GM19455 (cell line): ENCODE measurements around the gene TRAPPC5.

Source experiments
- ATAC-seq: cut with Tn5 transposase; IDR thresholded peaks from one replicate; pipeline ENCODE4 v1.9.1; 2021; ENCODE audit not compliant: unreplicated experiment

The TRAPPC5 gene

DNA sequence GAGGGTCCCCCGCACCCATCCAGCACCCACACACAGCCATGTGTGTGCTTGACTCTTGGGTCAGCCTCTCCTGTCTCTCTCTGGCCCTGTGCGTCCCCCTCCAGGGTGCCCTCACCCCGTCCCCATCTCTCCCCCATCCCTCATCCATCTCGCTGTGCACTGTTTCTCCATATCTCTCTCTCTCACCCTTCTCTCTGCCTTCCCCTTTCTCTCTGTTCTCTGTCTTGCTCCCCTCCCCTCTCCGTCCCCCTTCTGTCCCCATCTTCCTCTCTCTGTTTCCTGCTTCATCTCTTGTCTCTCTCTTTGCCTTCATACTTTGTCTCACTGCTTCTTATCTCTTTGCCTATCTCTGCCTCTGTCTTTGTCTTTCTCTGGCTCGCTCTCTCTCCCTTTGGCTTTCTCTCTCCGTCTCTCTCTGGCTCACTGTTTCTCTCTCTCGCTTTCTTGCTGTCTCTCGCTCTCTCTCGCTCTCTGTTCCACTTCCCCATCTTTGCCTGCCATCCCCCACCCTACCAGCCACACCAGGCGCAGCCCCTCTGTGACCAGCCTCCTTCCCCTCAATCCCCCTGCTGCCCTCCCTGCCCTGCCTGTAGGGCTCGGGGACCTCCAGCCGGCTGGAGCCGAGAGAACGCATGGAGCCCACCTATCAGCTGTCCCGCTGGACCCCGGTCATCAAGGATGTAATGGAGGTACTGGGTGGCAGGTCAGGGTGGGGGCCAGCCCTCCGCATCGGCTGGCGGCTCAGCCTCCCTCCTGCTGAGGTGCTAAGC lies 34.8 kb upstream of the TRAPPC5 start:
- no peak for ATAC-seq

DNA sequence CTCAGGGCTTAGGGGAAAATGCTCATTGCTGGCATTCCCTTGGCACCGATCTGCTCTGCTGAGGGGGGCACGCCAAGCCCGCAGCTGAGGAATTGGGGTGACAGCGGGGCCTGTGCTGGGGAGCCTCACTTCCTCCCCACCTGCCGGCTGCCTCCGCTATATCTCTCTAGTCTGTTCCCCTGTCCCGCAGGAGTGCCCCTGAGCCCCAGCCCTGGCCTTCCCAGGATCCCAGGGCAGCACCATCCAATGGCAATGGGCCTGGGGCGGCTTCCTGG lies 34.3 kb upstream of the TRAPPC5 start:
- ATAC-seq, result no peak

DNA sequence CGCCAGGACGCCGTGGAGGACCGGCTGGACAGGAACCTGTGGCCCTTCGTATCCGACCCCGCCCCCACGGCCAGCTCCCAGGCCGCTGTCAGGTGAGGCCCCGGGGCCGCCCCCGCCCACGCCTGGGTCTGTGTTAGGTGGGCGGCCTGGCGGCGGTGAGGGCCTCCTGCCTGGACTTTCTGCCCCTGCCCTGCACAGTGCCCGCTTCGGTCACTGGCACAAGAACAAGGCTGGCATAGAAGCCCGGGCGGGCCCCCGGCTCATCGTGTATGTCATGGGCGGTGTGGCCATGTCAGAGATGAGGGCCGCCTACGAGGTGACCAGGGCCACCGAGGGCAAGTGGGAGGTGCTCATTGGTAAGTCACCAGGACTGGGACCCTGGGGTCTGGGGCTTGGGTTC lies 33.5 kb upstream of the TRAPPC5 start:
- no peak for ATAC-seq

DNA sequence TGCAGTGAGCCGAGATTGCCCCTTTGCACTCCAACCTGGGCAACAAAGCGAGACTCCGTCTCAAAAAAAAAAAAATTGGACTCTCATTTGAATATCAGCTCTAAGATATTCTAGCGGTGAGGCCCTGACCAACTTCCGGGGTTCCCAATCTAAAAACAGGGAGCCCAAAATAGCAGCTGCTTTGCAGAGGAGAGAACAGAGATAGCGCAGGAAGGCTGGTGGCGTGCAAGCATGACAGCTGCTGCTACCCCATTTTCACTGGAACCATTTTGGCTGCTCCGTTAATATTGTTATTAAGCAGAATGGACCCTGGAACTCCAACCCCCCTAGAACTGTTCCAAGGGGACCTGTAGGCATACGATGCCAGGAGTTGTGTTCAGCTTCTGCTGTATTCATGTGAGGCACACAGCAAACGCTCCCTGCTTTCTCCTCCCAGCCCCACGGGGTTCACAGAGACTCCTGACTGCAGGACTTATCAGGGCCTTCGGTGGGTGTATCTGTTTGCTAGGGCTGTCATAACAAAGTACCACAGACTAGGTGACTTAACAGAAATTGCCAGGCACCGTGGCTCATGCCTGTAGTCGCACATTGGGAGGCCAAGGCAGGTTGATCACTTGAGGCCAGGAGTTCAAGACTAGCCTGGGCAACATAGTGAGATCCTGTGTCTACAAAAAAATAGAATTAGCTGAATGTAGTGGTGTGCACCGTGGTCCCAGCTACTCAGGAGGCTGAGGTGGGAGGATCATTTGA lies 32.2 kb upstream of the TRAPPC5 start:
- no peak for ATAC-seq

DNA sequence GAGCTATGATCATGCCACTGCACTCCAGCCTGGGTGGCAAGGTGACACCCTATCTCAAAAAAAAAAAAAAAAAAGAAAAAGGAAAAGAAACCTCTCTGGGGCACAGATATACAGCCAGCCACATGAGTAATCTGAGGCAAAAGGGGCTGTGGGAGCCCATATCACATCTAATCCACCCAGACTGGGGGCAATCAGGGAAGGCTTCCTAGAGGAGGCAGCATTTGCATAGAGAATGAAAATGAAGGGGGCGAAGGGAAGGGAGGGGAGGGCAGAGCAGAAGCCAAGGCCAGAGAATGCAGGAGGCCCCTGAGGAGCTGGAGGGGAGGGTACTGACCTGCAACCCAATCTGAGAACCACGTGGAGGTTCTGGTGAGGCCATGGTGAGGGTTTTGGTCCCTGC lies 30.5 kb upstream of the TRAPPC5 start:
- no peak for ATAC-seq

DNA sequence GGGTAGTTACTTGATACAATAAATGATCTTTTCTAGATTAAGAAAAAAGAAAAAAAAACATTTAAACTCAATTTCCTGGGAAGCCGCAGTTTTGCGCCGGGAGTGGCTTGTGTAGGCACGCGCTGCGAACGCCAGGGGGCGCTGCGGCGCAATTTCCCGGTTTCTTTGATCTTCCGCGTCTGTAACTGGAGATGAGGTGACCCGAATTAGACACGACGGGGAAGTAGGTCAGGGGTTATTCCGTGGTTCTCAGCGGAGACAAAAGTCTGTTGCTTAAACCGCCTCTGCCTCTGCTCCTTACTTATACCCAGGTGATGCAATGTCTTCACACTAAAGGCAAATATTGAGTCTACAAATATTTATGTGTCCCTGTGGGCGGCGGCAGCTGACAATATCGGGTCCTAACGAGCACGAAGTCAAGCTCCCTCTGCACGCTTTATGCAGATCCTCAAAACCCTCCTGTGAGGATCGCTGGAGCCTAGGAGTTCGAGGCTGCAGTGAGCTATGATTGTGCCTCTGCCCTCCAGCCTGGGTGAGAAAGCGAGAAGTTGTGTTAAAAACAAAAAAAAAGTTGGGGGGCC lies 28.5 kb upstream of the TRAPPC5 start:
- no peak for ATAC-seq

DNA sequence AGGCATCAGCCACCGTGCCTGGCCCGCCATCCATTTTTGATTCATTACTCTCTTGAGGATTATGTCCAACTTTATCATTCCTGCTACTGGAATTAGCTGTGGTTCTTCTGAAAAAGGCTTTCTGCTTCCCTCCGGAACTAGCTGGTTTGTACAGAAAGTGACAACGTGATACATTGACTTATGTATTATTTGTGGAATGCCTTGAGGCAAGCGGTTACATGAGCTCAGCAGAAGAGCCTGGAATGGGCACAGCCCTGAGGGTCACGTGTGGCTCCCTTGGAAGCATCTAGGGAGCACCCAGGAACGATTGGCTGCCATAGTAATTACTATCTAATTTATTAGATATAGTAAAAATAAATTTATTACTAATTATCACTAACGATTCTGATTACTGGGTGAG lies 26.2 kb upstream of the TRAPPC5 start:
- no peak for ATAC-seq

DNA sequence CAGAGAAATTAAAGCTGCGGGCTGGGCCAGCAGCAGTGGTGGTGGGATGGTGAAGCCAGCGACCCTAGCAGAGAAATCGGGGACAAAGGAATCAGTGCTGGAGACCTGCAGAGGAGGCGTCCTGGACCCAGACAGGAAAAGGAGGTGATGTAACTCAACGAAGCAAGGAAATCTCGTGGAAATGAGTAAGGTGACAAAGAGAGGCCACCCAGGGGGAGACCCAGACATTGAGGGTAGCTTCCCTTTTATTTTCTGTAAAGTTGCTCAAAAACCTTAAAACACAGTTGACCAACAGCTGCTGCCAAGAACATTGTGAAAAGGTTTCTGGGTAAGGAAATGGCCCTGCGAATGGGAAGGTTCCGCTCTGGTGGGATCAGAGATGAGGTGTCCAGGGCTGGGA lies 25.1 kb upstream of the TRAPPC5 start:
- ATAC-seq, result no peak

DNA sequence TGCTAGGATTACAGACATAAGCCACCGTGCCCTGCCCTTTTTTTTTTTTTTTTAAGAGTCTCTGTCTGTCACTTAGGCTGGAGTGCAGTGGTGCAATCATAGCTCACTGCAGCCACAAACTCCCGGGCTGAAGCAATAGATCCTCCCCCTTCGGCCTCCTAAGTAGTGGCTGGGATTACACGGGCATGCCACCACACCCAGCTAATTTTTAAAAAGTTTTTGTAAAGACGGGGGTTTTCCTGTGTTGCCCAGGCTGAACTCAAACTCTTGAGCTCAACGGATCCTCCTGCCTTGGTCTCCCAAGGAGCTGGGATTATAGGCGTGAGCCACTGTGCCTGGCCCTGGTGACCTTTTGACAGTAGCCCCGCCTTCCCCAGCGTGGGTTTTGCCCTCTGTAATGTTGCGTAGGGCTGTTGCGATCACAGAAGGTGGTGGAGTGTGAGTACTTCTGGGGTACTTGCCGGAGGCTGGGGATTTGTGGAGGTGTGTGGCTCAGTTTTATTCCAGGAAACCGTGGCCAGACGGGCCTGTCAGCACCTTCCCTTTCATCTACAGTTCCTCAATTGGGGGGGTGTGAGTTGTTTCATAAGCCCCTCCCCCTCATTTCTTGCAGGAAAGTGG lies 23.4 kb upstream of the TRAPPC5 start:
- no peak for ATAC-seq

DNA sequence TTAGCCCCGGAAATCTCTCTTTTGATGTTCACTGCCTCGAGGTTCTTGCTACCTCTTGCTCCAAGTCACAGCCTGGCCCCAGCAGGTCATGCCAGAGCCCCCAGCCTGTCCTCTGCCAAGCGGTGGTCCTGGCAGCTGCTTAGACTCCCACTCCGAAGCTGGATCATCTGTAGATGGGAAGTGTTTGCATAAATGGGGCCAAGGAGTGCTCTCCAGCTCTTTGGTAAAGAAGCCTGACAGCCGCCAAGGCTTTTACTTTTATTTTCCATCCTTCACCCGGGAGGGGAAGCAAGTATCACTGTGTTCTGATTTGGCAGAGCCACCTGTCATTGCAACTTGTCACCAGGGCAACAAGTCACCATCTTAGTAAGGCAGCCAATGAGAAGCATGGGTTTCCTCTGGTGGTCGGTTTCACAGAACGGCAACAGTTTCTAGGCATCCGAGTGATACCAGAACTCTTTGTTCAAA lies 22.4 kb upstream of the TRAPPC5 start:
- ATAC-seq, result peak; percentile 73

DNA sequence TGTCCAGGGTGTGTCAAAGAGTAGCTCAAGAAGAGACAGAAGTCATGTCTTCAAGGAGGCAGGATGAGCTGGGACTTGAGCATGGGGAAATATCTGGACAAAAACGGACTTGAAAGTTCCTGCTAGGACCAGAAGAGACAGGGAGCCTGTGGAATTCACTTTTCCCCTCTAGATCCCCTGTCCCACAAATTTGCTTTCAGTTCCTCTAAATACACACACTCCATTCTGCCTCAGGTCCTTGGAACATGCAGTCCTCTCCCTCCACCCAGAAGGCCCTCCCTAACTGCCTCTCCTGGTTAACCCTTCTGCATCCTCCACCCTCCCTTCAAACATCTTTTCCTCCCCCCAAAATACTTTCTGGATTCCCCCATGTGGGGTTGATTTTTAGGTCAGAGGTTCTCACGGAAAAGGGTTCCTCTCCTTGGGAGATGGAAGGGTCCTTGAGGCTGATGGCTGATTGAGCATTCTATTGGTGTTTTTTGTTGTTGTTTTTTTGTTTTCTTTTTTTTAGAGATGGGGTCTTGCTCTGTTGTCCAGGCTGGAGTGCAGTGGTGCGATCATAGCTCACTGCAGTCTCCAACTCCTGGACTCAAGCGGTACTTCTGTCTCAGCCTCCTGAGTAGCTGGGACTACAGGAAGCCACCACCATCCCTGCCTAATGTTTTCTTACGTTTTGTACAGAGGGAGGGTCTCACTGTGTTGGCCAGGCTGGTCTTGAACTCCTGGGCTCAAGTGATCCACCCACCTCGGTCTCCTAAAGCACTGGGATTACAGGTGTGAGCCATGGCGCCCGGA lies 18.7 kb upstream of the TRAPPC5 start:
- no peak for ATAC-seq

DNA sequence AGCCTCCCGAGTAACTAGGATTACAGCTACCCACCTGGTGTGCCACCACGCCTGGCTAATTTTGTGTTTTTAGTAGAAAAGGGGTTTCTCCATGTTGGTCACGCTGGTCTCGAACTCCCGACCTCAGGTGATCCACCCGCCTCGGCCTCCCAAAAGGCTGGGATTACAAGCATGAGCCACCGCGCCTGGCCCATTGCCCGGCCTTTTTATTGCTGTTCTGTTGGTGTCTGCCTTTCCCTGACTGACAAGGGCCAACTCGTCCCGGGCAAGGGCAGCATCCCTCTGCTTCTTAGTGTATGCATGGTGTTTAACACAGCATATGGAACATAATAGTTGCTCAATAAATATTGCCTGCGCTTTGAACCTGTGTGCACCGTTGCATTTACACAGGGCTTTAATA lies 18.0 kb upstream of the TRAPPC5 start:
- no peak for ATAC-seq

DNA sequence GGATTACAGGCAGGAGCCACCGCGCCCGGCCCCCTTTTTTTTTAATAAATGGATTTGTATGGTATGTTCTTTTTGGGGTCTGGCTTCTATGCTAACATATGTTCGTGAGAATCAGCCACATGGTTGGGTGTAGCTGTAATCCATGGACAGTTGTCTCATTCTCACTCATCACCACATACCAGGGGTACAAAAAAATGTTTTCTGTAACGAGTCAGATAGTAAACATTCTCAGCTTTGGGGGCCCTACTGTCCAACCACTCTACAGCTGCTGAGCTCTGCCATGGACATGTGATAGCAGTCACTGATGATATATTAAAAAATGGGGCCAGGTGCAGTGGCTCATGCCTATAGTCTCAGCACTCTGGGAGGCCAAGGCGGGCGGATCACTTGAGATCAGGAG lies 16.9 kb upstream of the TRAPPC5 start:
- ATAC-seq, result no peak

DNA sequence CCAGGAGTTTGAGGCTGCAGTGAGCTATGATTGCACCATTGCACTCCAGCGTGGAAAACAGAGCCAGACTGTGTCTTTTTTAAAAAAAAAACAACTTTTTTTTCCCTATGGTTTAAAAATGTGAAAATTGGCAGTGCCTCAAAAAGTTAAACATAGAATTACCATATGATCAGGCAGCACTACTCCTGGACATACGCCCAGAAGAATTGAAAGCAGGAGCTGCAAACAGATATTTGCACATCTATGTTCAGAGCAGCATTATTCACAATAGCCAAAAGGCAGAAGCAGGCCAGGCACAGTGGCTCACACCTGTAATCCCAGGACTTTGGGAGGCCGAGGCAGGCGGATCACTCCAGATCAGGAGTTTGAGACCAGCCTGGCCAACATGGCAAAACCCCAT lies 15.6 kb upstream of the TRAPPC5 start:
- ATAC-seq, result no peak

DNA sequence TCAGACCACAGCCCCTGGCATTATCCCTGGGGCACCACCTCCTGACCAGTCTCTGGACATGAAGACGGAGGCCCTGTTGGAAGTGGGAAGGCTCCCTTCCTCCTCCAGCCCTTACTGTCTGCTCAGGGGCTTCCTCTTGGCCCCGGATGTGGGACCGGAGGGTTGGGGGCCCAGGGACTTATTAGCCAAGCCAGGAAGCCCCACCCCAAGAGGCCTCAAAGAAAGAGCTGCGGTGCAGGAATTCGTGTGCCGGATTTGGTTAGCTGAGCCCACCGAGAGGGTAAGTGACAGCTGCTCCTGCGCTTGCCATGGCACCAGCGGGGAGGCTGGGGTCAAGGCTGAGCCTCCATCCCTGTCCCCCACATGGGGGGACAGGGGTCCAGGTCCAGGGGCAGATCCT lies 11.8 kb upstream of the TRAPPC5 start, which contains the start of gene RETN:
TSS of gene RETN (plus strand) at position 208 of the 400 bp plus-strand sequence. CDS start 278 bp downstream, outside the sequence.
- ATAC-seq, result no peak

DNA sequence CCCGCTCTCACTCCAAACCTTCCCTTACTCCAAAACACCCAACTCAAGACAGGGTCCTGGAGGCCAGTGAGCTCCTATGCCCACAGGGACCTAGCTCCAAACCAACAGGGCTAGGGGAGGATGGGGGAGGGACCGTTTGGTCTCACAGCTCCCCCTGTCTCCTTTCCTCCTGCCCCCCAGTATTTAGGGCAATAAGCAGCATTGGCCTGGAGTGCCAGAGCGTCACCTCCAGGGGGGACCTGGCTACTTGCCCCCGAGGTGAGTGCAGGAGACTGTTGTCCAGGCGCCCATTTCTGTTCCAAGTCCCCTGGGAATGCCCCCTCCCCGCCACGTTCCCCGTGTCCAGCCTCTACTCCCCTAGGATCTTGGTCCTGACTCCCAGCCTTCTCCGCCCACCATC lies 11.0 kb upstream of the TRAPPC5 start:
- no peak for ATAC-seq

DNA sequence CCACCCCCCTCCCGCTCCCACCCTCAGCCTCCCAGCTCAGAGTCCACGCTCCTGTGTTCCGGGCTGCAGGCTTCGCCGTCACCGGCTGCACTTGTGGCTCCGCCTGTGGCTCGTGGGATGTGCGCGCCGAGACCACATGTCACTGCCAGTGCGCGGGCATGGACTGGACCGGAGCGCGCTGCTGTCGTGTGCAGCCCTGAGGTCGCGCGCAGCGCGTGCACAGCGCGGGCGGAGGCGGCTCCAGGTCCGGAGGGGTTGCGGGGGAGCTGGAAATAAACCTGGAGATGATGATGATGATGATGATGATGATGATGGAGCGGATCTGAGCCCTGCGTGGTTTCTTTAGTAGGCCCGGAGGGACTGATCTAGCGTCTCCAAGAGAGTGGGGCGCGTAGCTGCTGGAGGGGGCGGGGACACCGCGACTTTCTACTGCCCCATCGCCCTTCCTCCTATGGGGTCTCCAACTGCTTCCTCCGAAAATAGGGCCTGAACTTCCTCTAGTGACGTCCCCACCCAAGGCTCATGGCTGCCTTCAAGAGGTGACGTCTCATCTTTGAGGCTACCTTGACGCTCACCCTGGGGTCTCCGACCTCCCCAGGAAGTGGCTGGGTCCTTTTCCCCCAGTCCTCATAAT lies 10.4 kb upstream of the TRAPPC5 start:
- no peak for ATAC-seq

DNA sequence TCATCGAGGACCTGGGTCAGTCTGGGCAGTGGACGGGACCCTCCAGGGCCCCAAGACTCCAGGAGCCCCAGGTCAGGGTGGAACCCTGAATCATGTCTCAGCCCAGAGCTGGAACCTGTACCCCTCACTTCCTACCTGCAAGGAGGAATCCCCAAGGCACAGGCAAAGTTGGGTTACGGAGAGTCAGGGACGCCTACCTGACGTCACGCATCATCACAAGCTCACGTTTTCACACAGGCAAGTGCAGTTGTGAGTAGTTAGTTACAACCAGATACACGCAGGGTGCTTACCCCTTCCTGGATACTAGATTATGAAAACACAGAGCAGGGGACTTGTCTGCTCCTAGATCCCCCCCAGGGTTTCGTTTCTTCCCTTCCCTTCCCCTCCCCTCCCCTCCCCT lies 9.8 kb upstream of the TRAPPC5 start:
- ATAC-seq, result no peak

DNA sequence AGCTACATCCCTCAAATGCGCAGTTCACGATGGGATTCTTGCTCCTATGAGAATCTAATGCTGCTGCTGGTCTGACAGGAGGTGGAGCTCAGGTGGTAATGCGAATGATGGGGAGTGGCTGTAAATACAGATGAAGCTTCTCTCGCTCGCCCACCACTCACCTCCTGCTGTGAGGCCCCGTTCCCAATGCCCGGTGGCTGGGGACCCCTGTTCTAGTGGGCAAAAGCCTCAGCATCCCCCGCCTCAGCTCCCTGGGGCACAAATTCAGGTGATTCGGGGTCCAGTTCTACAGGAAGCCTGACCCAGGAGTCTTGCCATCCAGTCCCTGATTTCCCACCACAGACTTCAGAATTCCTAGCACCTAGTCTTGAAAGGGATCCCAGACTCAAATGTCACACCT lies 8.1 kb upstream of the TRAPPC5 start:
- ATAC-seq, result no peak
